Thoracic aorta (tissue), 2 donors: ENCODE results near the gene PDE4D. TPM values are rescaled to one million over a fixed set of nuclear protein-coding genes. Genes with fewer than 3 reads are reported as not detected.
"Not testable (repeated sequence)": the region's sequence is repeated elsewhere in the genome, so short reads cannot be mapped to it uniquely, and the experiment has no call there.

ENCODE experiments used
- ATAC-seq: fragments of 150-250 bp; one replicate; pipeline ENCODE4 v1.8.0; 2017; ENCODE audit warnings: low read depth; ENCODE audit not compliant: insufficient number of reproducible peaks, low FRiP score
- DNase-seq: peaks from one replicate; pipeline ENCODE4 v3.0.0-alpha.2; 2020; ENCODE audit warnings: low spot score
- H3K27ac ChIP-seq, 2 donors: fragments of 200-600 bp; sonication (generic); 1 replicate in 1 of 2; 2 replicates in 1 of 2; pipeline ENCODE4 v1.5.1; 2016; ENCODE audit warnings: mild to moderate bottlenecking in 2 of 2, moderate library complexity in 2 of 2
- H3K27me3 ChIP-seq: fragments of 200-600 bp; sonication (generic); replicated peaks from 2 replicates; pipeline ENCODE4 v1.6.0; 2016; ENCODE audit warnings: mild to moderate bottlenecking; ENCODE audit not compliant: insufficient read depth
- H3K36me3 ChIP-seq: fragments of 200-600 bp; sonication (generic); one replicate; pipeline ENCODE4 v1.5.1; 2016
- H3K4me1 ChIP-seq, 2 donors: fragments of 200-600 bp; sonication (generic); 1 replicate in 1 of 2; 2 replicates in 1 of 2; pipeline versions ENCODE4 v1.5.1 to v1.6.0; 2016; ENCODE audit warnings: low read depth in 2 of 2, mild to moderate bottlenecking in 1 of 2; ENCODE audit not compliant: control insufficient read depth in 1 of 2
- H3K4me3 ChIP-seq: fragments of 200-600 bp; sonication (generic); 2 replicates; pipeline ENCODE4 v1.5.1; 2016; ENCODE audit warnings: mild to moderate bottlenecking
- H3K9me3 ChIP-seq: fragments of 200-600 bp; sonication (generic); 2 replicates; pipeline ENCODE4 v1.5.1; 2016
- CTCF ChIP-seq: fragments of 200-600 bp; sonication (generic); IDR thresholded peaks from one replicate; pipeline ENCODE4 v1.5.1; 2019; ENCODE audit warnings: antibody characterized with exemption
- total RNA-seq, 2 donors: library from RNA; depleted of rRNA; stranded (reverse); fragments of >200 nt; gene quantifications; one replicate each; pipeline versions ENCODE4 v1.1.0 to v1.2.3, GENCODE V29; 2016

PDE4D gene
- total RNA-seq, 2 donors from 2014 or later, result 34.0 to 85.8 TPM

GRCh38 chr5:59407967-59408366, 485.6 kb downstream of the PDE4D start:
- no peaks in the 10 kb centered on the region for H3K4me1 ChIP-seq
- no peak for TF ChIP-seq CTCF
- ATAC-seq, result no peak

GRCh38 chr5:59401637-59402036, 491.9 kb downstream of the PDE4D start:
- no peaks in the 10 kb centered on the region for H3K9me3 ChIP-seq
- ATAC-seq (no peak), DNase-seq (no peak)
- H3K27me3 ChIP-seq, result no peaks in the 10 kb centered on the region
- no peaks in the 10 kb centered on the region for H3K4me1 ChIP-seq
- no peak overlapping the region for H3K27ac ChIP-seq
- no peak overlapping the region for H3K4me3 ChIP-seq
- no peaks in the 10 kb centered on the region for H3K36me3 ChIP-seq
- no peak for TF ChIP-seq CTCF

More at GRCh38 chr5:59407967-59408366, 485.6 kb downstream of the PDE4D start:
- no peaks in the 10 kb centered on the region for H3K27me3 ChIP-seq
- no peaks in the 10 kb centered on the region for H3K36me3 ChIP-seq
- H3K4me3 ChIP-seq, result no peak overlapping the region
- H3K9me3 ChIP-seq, result no peaks in the 10 kb centered on the region
- DNase-seq, result no peak
- H3K27ac ChIP-seq, result no peak overlapping the region

GRCh38 chr5:59394956-59395355, 498.6 kb downstream of the PDE4D start:
- DNase-seq, H3K27me3 ChIP-seq, H3K36me3 ChIP-seq, H3K9me3 ChIP-seq, H3K4me1 ChIP-seq, H3K27ac ChIP-seq, ATAC-seq, H3K4me3 ChIP-seq: not testable (repeated sequence)

GRCh38 chr5:59393585-59394420, 499.7 kb downstream of the PDE4D start:
- no peaks in the 10 kb centered on the region for H3K9me3 ChIP-seq
- H3K4me1 ChIP-seq, result no peaks in the 10 kb centered on the region
- no peaks in the 10 kb centered on the region for H3K27me3 ChIP-seq
- no peak for DNase-seq
- no peak for TF ChIP-seq CTCF
- H3K27ac ChIP-seq, result no peak overlapping the region
- H3K4me3 ChIP-seq, result no peak overlapping the region
- no peaks in the 10 kb centered on the region for H3K36me3 ChIP-seq
- ATAC-seq, result no peak

- DNase-seq (no peak), ATAC-seq (no peak)
- H3K36me3 ChIP-seq, result no peaks in the 10 kb centered on the region
- no peak overlapping the region for H3K4me3 ChIP-seq
- H3K9me3 ChIP-seq, result no peaks in the 10 kb centered on the region
- no peak for TF ChIP-seq CTCF
- no peak overlapping the region for H3K27ac ChIP-seq
- H3K27me3 ChIP-seq, result no peaks in the 10 kb centered on the region
- no peaks in the 10 kb centered on the region for H3K4me1 ChIP-seq
Observed at GRCh38 chr5:59391576-59391975, 501.9 kb downstream of the PDE4D start.
